Inflammatory macrophage treated with lipopolysaccharide for 4 hours (primary cell): ENCODE results near the gene ZNF319.

ENCODE experiments used
- DNase-seq: peaks from one replicate; pipeline ENCODE4 v3.0.0-alpha.2; 2020

Gene ZNF319

GRCh38 chr16:57999971-58000705 lies at the start of gene ZNF319:
Gene ZNF319, minus strand, starts transcription at chr16:58000672. Its CDS starts 2,407 bp downstream, at chr16:57998265.
- DNase-seq, result peak; percentile 21

GRCh38 chr16:58049232-58050185 lies 49.0 kb upstream of the ZNF319 start:
- no peak for DNase-seq

GRCh38 chr16:58048494-58049231 lies 48.2 kb upstream of the ZNF319 start:
- DNase-seq, result no peak

GRCh38 chr16:58047557-58048348 lies 47.3 kb upstream of the ZNF319 start:
- no peak for DNase-seq

DNA sequence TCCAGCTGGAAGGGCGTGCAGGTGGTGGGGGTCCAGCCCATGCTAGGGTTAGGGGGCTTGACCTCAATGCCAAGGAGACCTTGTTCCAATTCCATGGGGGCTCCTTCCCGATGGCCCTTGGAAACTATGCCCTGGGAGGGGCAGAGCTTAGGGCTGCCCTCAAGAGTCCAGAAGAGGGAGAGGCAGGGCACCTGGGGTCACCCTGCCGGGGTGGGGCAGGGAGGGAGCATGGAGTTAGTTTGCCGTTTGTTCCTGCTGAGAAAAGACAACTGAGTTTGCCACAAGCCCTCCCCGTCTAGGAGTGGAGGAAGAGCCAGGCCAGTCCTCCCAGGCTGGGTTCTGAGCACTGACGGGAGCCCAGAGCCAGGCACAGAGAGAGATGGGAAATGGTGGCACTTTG lies 46.5 kb upstream of the ZNF319 start:
- DNase-seq, result no peak

DNA sequence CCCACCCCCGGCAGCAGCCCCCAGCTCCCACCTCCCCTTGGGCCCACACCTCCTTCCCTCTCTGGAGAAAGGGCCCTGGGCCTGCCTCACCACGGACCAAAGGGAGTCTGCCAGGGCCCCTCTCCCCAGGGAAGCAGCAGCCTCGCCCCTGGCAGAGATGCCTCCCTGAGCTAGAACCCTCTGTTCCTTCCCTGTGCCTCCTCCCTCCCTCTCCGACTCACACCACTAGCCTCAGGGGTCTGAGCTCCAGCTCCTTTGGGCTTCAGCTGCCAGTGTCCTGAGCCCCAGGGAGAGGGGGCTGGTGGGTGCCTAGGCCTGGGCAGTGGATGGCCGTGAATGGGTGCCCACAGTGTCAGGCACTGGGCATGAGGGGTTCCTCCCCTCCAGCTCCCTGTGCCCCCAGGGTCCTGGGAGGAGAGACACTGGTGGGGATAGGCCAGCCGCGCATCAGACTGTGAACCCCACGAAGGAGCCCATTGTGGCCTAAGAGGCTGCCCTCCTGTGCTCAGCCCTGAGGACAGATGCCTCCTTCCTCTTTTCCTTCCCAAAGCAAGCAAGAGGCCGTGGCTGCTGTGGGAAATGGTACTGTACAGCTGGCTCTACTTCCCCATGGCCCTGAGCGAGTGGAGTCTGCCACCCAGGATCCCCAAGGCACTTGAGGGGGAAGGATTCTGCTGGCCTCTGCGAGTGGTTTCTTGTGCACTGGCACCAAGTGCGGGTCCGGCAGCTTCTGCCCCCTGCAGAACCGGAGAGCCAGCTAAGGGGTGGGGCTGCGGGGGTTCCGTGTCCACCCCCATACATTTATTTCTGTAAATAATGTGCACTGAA lies 45.8 kb upstream of the ZNF319 start:
- DNase-seq, result peak; percentile 46

- no peak for DNase-seq
These were observed 44.6 kb upstream of the ZNF319 start for GRCh38 chr16:58045096-58045495.

DNA sequence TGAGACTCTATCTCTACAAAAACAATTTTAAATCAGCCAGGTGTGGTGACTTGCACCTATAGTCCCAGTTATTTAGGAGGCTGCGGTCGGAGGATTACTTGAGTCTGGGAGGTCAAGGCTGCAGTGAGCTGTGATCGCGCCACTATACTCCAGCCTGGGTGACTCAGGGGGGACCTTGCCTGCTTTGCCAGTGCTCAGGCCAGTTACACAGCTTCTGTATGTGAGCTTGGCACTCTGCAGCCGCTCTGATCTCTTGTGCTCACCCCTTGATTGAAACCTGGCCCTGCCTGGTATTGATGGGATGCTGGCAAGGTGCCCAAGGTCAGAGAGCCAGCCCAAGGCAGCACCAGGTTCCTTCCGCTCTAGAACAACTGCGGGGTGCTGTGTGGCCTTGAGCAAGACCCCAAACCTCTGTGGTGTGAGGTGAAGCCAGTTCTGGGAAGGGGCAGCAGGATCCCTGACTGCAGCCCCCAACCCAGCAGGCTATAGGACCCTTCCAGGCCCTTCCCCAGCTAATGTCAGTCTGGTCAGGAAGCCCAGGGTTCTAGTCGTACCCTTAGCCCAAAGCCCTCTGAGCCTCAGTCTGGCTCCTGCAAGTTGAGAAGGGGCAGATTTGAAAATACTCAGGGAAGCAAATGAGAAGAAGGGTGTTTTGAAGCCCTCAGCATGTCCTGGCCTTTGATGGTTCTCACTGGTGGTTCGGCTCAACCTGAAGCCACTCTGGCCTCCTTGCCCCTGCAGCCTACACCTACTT lies 44.0 kb upstream of the ZNF319 start:
- no peak for DNase-seq

DNA sequence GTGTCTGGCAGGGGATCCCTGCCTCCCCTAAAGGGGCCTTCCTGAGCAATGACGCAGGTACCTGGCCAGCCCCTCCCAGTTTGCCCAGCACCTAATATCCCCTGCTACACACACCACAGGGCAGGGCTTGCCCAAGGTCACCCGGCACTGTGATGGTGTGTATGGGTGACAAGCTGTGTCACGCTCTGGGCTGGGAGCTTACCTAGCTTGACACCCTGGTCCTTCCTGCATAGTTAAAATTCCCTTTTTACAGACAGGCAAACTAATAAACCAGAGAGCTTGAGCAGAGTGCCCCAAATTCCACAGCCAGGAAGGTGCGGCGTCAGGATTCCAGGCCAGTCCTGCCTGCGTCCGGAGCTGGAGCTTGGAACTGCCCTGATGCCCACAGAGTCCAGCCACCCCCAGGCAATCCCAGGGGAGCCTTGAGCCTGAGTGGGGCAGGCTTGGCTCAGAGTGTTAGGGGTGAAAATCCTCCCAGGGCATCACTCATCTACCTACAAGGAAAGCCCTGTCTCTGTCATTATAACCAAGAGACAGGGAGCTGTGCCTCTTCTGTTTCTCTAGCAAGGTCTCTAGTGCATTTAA lies 43.2 kb upstream of the ZNF319 start:
- DNase-seq, result no peak

DNA sequence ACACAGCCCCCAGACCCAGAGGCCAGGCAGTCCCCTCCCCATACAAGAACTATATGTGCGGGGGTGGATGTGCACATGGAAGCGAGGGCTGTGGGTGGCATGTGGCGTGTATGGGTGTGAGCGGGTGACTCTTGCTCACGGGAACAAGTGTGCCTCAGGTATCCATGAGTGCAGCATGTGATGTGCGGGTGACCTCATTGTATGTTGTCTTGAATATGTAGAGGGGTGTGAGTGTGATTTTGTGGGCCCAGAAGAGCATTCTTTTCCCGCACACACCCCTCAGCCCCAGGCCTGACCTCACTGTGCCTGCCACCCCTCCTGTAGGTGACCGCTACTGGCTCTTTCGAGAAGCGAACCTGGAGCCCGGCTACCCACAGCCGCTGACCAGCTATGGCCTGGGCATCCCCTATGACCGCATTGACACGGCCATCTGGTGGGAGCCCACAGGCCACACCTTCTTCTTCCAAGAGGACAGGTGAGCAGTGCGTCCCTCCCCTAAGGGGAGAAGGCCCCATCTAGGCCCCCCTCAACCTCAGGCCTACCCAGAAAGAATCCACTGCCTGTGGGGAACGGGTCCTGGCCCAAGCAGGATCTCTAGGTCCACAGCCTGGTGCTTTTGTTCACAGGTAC lies 42.5 kb upstream of the ZNF319 start:
- DNase-seq, result no peak

GRCh38 chr16:58042001-58042885 lies 41.8 kb upstream of the ZNF319 start:
- DNase-seq, result no peak

- DNase-seq, result no peak
These were observed 41.1 kb upstream of the ZNF319 start for GRCh38 chr16:58041628-58041955.

DNA sequence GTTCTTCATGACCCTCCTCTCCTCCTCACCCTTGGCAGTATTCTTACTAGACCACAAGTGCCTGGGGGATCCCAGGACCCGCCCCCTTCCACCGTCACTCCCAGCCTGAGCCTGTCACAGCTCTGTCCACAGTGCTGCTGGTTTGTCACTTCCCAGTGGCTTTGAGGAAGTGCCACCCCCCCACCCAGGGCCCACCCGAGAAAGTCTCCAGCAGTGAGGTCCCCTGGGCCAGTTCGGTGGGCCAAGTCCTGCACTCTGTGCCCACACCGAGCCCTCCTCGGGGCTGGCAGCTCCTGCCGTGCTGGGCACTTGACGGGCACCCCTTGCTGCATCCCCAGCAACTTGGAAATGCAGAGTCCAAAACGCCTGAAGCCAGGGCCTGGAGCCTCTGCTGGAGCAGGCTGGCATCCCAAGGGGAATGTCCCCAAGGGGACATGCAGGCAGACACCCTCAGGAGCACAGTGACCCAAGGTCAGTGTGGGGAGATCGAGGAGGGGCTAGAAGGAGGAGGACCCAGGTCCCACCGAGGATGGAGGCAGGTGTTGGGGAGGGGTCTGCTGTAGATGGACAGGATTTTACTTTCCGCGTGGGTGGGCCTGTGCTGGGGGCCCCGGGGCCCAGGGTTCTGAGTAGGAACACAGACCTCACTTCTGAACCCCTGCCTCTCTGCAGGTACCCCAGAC lies 40.6 kb upstream of the ZNF319 start:
- DNase-seq, result no peak

DNA sequence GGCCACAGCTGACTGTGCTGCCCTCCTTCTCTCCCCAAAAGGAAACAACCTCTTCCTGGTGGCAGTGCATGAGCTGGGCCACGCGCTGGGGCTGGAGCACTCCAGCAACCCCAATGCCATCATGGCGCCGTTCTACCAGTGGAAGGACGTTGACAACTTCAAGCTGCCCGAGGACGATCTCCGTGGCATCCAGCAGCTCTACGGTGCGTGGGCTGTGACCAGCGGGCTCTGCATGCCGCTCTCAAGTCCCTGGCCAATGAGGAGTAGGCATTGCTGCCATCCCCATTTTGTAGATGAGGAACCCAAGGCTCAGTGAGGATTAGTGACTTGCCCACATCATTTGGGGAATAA lies 40.0 kb upstream of the ZNF319 start:
- DNase-seq, result no peak

GRCh38 chr16:58039829-58040495 lies 39.5 kb upstream of the ZNF319 start:
- DNase-seq, result no peak

GRCh38 chr16:58038219-58038641 lies 37.8 kb upstream of the ZNF319 start:
- no peak for DNase-seq

GRCh38 chr16:58037365-58038057 lies 37.0 kb upstream of the ZNF319 start:
- no peak for DNase-seq
